ENCODE measurements around the gene USH2A. TPM values are rescaled to one million over a fixed set of nuclear protein-coding genes. Genes with fewer than 3 reads are reported as not detected.

Gene USH2A
- total RNA-seq, 4 donors from 2014 or later = under 0.01 to 1.0 (median under 0.01) TPM; not detected in 1

- WGBS, 2 donors = 56% methylated on average over 3 of the region's 3 CpGs
These were observed 771.4 kb downstream of the USH2A start for GRCh38 chr1:215651867-215652266.

GRCh38 chr1:215650446-215651149 lies 772.6 kb downstream of the USH2A start:
- Histone ChIP-seq H3K4me1 (peaks cover 0 to 4% (median 0%) of the 10 kb centered on the region in 4 donors), H3K36me3 (no peaks in the 10 kb centered on the region), H3K27ac (no peak overlapping the region), H3K4me3 (no peak overlapping the region), H3K9me3 (no peaks in the 10 kb centered on the region), H3K27me3 (no peaks in the 10 kb centered on the region)
- DNase-seq (ENCODE audit: low spot score in 2 of 2) = no peak
- TF ChIP-seq POLR2A (IDR thresholded peaks at IDR 0.05) = no peak
- no peak for TF ChIP-seq EP300 (IDR thresholded peaks at IDR 0.05)
- no peak for TF ChIP-seq CTCF (IDR thresholded peaks at IDR 0.05)
- 49 to 53% methylated on average over 9 of the region's 9 CpGs for WGBS, 2 donors

More at GRCh38 chr1:215651867-215652266, 771.4 kb downstream of the USH2A start:
- Histone ChIP-seq H3K9me3 (no peaks in the 10 kb centered on the region), H3K27ac (no peak overlapping the region), H3K27me3 (no peaks in the 10 kb centered on the region), H3K4me3 (no peak overlapping the region), H3K4me1 (peaks cover 0 to 4% (median 0%) of the 10 kb centered on the region in 4 donors), H3K36me3 (no peaks in the 10 kb centered on the region)
- no peak for DNase-seq (ENCODE audit: low spot score in 2 of 2)
- no peak for TF ChIP-seq EP300 (IDR thresholded peaks at IDR 0.05)
- no peak for TF ChIP-seq CTCF (IDR thresholded peaks at IDR 0.05)
- TF ChIP-seq POLR2A (IDR thresholded peaks at IDR 0.05) = no peak

GRCh38 chr1:215648957-215649356 lies 774.3 kb downstream of the USH2A start:
- no peak overlapping the region for H3K4me3 ChIP-seq
- TF ChIP-seq EP300 (IDR thresholded peaks at IDR 0.05) (no peak), CTCF (IDR thresholded peaks at IDR 0.05) (no peak), POLR2A (IDR thresholded peaks at IDR 0.05) (no peak)
- H3K27me3 ChIP-seq = no peaks in the 10 kb centered on the region
- no peak for DNase-seq (ENCODE audit: low spot score in 2 of 2)
- no peak overlapping the region for H3K27ac ChIP-seq
- 95% methylated on average over 4 of the region's 4 CpGs for WGBS, 2 donors
- H3K9me3 ChIP-seq = no peaks in the 10 kb centered on the region
- H3K36me3 ChIP-seq = no peaks in the 10 kb centered on the region
- H3K4me1 ChIP-seq = peaks cover 0 to 4% (median 0%) of the 10 kb centered on the region in 4 donors

- H3K9me3 ChIP-seq = no peaks in the 10 kb centered on the region
- H3K27ac ChIP-seq = no peak overlapping the region
- TF ChIP-seq EP300 (IDR thresholded peaks at IDR 0.05) (no peak), CTCF (IDR thresholded peaks at IDR 0.05) (no peak), POLR2A (IDR thresholded peaks at IDR 0.05) (no peak)
- no peak overlapping the region for H3K4me3 ChIP-seq
- peaks cover 0 to 4% (median 0%) of the 10 kb centered on the region in 4 donors for H3K4me1 ChIP-seq
- 72 to 82% methylated on average over 3 of the region's 3 CpGs for WGBS, 2 donors
- H3K27me3 ChIP-seq = no peaks in the 10 kb centered on the region
- no peaks in the 10 kb centered on the region for H3K36me3 ChIP-seq
- DNase-seq (ENCODE audit: low spot score in 2 of 2) = no peak
These were observed 775.5 kb downstream of the USH2A start for GRCh38 chr1:215647738-215648137.

- no peak overlapping the region for H3K4me3 ChIP-seq
- H3K36me3 ChIP-seq = no peaks in the 10 kb centered on the region
- H3K27ac ChIP-seq = no peak overlapping the region
- TF ChIP-seq EP300 (IDR thresholded peaks at IDR 0.05) (no peak), CTCF (IDR thresholded peaks at IDR 0.05) (no peak), POLR2A (IDR thresholded peaks at IDR 0.05) (no peak)
- no peak for DNase-seq (ENCODE audit: low spot score in 2 of 2)
- H3K4me1 ChIP-seq = no peaks in the 10 kb centered on the region
- WGBS, 2 donors = 93 to 97% methylated on average over 2 of the region's 2 CpGs
- no peaks in the 10 kb centered on the region for H3K27me3 ChIP-seq
- H3K9me3 ChIP-seq = no peaks in the 10 kb centered on the region
These were observed 777.4 kb downstream of the USH2A start for GRCh38 chr1:215645861-215646260.

All from tibial nerve (tissue), 4 donors.